Endometrium (tissue), 2 donors: ENCODE data around the gene TMEM179.
"Not testable (repeated sequence)": the region's sequence is repeated elsewhere in the genome, so short reads cannot be mapped to it uniquely, and the experiment has no call there.

ENCODE experiments used
- FAIRE-seq: peaks from 2 replicates; lab custom pipeline; 2012; peaks lifted over from hg19 to GRCh38; lab: Jason Lieb, UNC
- donor health status: control.
- donor health status: control.

TMEM179 gene

GRCh38 chr14:104586832-104587620 lies 17.5 kb downstream of the TMEM179 start:
- FAIRE-seq = no peak

GRCh38 chr14:104585966-104586697 lies 18.4 kb downstream of the TMEM179 start:
- FAIRE-seq = no peak

- FAIRE-seq = no peak
Measured at GRCh38 chr14:104584557-104584956, 20.0 kb downstream of the TMEM179 start.

GRCh38 chr14:104583424-104584306 lies 20.9 kb downstream of the TMEM179 start:
- FAIRE-seq = no peak

- FAIRE-seq = no peak
Measured at GRCh38 chr14:104582662-104583061, 21.9 kb downstream of the TMEM179 start.

- no peak for FAIRE-seq
Measured at GRCh38 chr14:104582005-104582404, 22.6 kb downstream of the TMEM179 start.

- FAIRE-seq = no peak
Measured at GRCh38 chr14:104581521-104581920, 23.1 kb downstream of the TMEM179 start.

GRCh38 chr14:104580961-104581360 lies 23.6 kb downstream of the TMEM179 start:
- no peak for FAIRE-seq

GRCh38 chr14:104579939-104580338 lies 24.6 kb downstream of the TMEM179 start:
- not testable (repeated sequence) for FAIRE-seq

- FAIRE-seq = no peak
Measured at GRCh38 chr14:104579507-104579906, 25.1 kb downstream of the TMEM179 start, which contains the start of gene C14orf180. Gene C14orf180, plus strand, starts transcription at chr14:104579764. Its CDS starts 6,667 bp downstream, at chr14:104586431.

- FAIRE-seq = no peak
Measured at GRCh38 chr14:104578321-104578720, 26.3 kb downstream of the TMEM179 start.

GRCh38 chr14:104577847-104578301 lies 26.7 kb downstream of the TMEM179 start:
- FAIRE-seq = no peak

- FAIRE-seq = no peak
Measured at GRCh38 chr14:104577426-104577825, 27.1 kb downstream of the TMEM179 start.

- no peak for FAIRE-seq
Measured at GRCh38 chr14:104576970-104577332, 27.6 kb downstream of the TMEM179 start.

- FAIRE-seq = no peak
Measured at GRCh38 chr14:104576232-104576969, 28.2 kb downstream of the TMEM179 start.

- no peak for FAIRE-seq
Measured at GRCh38 chr14:104574978-104575583, 29.5 kb downstream of the TMEM179 start.

GRCh38 chr14:104574536-104574935 lies 30.0 kb downstream of the TMEM179 start:
- FAIRE-seq = no peak

GRCh38 chr14:104573930-104574329 lies 30.6 kb downstream of the TMEM179 start:
- no peak for FAIRE-seq

GRCh38 chr14:104572668-104573067 lies 31.9 kb downstream of the TMEM179 start:
- no peak for FAIRE-seq

- FAIRE-seq = no peak
Measured at GRCh38 chr14:104572024-104572626, 32.4 kb downstream of the TMEM179 start.

GRCh38 chr14:104571246-104571645 lies 33.3 kb downstream of the TMEM179 start:
- FAIRE-seq = no peak
